Hematopoietic multipotent progenitor cell (in vitro differentiated cells): ENCODE results near the gene HDGFL1. TPM values are rescaled to one million over a fixed set of nuclear protein-coding genes. Genes with fewer than 3 reads are reported as not detected.

Experiments used
- DNase-seq, 3 donors: peaks; one replicate each; pipeline ENCODE4 v3.0.0-alpha.2; 2011 to 2015; ENCODE audit warnings: low read depth in 2 of 3, low spot score in 2 of 3
- total RNA-seq: library from RNA; depleted of rRNA; stranded (reverse); fragments of >200 nt; gene quantifications from one replicate; pipeline ENCODE4 v1.2.3, GENCODE V29; 2012

The HDGFL1 gene
- total RNA-seq, 1 donor = not detected

DNA sequence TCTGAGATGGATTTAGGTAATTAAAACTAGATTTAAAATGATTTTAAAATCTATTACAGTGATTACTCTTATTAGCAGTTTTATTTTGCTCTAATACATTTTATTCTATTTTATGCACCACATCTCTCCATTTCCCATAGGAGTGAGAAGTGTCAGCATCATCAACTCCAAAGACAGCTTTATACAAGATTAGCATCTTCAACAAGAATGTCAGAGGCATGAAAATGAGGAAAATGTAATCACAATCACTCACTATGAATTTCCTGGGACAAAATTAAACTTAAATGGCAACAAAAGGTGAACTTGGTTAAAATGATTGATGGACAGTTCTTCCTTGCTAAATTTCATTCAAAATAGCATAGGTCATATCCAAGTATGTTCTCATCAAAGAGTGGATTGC, 19.8 kb downstream of the HDGFL1 start:
- DNase-seq = no peak

GRCh38 chr6:22590423-22590822, 21.1 kb downstream of the HDGFL1 start:
- DNase-seq = no peak

DNA sequence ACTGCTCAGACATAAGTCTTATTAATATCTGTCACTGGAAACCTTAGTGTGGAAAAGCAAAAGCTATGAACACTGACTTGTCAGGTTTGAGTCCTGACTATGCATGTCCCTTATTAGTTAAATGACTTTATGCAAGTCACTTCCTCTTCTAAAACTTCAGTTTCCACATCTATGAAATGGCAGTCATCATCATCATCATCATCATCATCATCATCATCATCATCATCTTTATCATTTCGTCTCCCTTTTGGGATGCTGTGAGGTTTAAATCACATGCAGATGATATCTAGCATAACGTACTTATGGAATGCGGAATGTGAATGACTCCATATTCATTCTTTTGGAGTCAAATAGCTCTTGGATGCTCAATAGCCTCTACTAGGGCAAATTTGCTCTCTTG, 24.5 kb downstream of the HDGFL1 start:
- DNase-seq = no peak

DNA sequence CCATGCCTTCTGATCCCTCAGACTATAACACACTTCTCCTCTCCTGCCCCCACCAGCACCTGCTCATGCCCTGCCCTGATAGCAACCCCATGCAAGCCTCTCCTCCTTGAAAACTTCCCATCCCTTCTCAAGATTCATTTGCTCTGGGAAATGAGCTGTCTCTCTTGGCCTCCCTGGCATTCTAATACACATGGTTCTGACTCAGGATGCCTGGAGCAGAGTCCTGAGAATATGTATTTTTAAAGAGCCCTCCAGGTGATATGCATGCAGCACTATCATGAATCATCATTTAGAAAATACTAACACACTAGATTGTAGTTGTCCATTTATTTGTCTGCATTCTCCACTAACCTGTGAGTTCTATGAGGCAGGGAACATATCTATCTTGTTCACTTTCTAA, 26.6 kb downstream of the HDGFL1 start:
- no peak for DNase-seq

- DNase-seq = no peak
These were observed 29.0 kb downstream of the HDGFL1 start for GRCh38 chr6:22598339-22598738.

DNA sequence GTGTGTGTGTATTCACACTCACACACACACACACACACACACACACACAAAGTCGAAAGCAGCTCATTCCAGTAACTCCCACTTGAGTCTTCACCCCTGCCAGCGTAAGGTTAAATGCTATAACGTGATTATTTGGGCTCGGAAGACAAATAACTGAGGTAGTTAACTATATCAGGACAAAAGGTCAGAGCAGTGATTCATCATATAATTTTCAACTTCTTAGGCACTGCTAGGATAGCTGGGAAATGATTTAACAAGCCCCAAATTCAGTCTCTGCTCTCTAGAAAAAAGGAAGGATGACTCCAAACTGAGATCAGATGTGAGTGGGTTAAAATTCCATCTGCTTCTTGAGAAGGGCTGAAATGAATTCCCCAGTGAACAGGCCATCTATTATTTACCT, 30.7 kb downstream of the HDGFL1 start:
- no peak for DNase-seq

DNA sequence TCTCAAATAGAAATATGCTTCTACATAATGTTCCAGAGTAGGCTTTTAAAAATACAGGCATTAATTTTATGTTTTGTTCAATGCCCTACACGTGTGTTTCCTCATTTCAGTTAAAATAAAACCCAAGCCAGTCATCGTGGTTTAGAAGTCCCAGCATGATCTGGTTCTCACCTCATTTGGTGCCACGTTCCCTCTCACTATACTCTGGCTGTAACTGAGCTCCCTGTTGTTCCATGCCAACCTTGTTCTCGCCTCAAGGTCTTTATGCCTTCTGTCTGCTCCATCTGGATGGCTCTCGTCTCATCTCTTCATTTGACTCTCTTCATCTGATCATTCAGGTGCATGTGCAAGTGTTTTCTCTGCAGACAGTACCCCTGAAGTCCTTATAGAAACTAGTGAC, 32.6 kb downstream of the HDGFL1 start:
- peak in 1 of 3 donors; percentile 4 for DNase-seq

- no peak for DNase-seq
These were observed 36.4 kb downstream of the HDGFL1 start for GRCh38 chr6:22605736-22606135.

DNA sequence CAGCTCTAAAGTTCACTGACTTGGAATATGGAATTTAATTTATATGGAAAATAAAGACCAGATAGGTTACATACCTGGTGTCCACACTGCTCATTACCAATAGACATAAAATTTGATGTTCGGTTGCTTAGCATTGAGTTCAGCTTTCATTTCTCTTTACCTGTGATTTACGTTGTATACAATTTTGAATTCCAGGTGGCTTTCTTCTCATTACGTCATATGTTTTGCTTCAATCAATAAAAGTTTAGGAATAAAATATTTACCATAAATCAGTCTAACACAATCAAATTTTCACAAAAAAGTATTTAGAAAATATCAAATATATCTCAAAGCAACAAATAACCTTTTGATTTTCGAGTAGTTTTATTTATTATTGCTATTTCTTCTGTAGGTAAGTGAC, 40.8 kb downstream of the HDGFL1 start:
- no peak for DNase-seq

- DNase-seq = no peak
These were observed 42.9 kb downstream of the HDGFL1 start for GRCh38 chr6:22612236-22612635.

DNA sequence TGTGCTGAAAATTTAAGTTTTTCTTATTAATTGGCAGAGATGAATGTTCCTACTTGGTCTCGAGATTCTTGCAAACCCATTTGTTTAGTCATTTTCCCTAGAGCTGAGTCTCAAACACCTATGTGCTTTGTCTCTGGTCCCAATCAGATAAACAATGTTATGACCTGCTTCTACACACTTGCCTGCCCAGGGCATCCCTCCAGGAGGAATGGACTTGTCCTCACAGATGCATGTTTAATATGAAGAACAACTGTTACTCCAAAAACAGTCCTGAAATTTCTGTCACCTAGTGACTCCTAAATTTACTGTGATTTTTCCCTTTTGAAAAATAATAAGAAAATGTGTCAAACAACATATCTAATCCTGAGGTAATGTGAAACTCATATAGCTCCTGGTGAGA, 43.7 kb downstream of the HDGFL1 start:
- DNase-seq = no peak

DNA sequence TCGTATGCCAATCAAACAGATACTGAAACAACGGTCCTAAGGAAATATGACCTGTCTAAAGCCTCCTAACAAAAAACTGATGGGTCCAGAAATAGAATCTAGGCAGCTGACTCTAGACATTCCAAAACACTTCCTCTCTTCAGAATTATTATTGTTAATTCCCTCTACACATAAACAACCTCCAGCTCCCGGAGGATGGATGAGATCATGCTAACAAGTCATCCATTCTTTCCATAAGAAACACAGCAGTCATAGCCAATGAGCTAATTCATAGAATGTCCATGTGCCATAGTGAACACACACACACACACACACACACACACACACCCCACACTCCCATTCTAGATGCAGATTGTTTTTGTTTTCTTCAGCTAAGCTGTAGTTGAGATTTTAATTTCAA, 44.3 kb downstream of the HDGFL1 start:
- DNase-seq = no peak

GRCh38 chr6:22614547-22614946, 45.2 kb downstream of the HDGFL1 start:
- no peak for DNase-seq

DNA sequence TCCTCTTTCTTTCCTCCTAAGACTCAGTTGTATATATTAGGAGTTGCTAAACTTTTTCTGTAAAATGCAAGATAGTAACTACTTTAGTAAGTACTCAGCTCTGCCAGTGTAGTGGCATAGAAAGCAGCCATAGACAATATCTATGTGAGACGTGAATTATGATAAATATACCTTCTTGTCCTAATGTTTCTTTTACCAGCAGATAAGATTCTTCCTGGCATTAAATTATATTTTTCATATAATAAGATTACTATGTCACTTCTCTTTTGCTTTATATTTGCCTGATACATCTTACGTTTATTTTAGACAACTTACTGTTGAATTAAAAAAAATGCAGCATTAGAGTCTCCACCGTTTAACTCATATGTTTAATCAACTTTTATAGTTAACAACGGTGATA, 51.7 kb downstream of the HDGFL1 start:
- no peak for DNase-seq
